Ascending aorta (tissue), 2 donors: ENCODE data around the gene NINL. TPM values are rescaled to one million over a fixed set of nuclear protein-coding genes. Genes with fewer than 3 reads are reported as not detected.

Experiments used
- DNase-seq, 2 donors: peaks; one replicate each; pipeline ENCODE4 v3.0.0-alpha.2; 2019; ENCODE audit warnings: low spot score in 2 of 2
- H3K27ac ChIP-seq, 2 donors: fragments of 200-600 bp; sonication (generic); one replicate each; pipeline ENCODE4 v1.5.1; 2016 to 2017; ENCODE audit warnings: mild to moderate bottlenecking in 1 of 2
- H3K27me3 ChIP-seq: fragments of 200-600 bp; sonication (generic); one replicate; pipeline ENCODE4 v1.5.1; 2017
- H3K36me3 ChIP-seq, 2 donors: fragments of 200-600 bp; sonication (generic); one replicate each; pipeline ENCODE4 v1.5.1; 2016
- H3K4me1 ChIP-seq, 2 donors: fragments of 200-600 bp; sonication (generic); one replicate each; pipeline ENCODE4 v1.5.1; 2016 to 2017; ENCODE audit warnings: mild to moderate bottlenecking in 1 of 2
- H3K4me3 ChIP-seq, 2 donors: fragments of 200-600 bp; sonication (generic); one replicate each; pipeline ENCODE4 v1.5.1; 2016 to 2017; ENCODE audit warnings: mild to moderate bottlenecking in 1 of 2
- H3K9me3 ChIP-seq, 2 donors: fragments of 200-600 bp; sonication (generic); one replicate each; pipeline ENCODE4 v1.5.1; 2016
- CTCF ChIP-seq, 3 experiments: fragments of 200-600 bp in 2 of 3; fragments of 450-650 bp in 1 of 3; sonication (generic) in 2 of 3; IDR thresholded peaks; one replicate each; pipeline ENCODE4 v1.5.1; 2016 to 2019; ENCODE audit warnings: antibody characterized with exemption in 3 of 3, mild to moderate bottlenecking in 1 of 3, moderate library complexity in 1 of 3
- intact Hi-C: fragments of 100-400 bp; cut with DNase I; formaldehyde crosslinking; loops from one replicate; pipeline ENCODE4 v1.15.1; 2023
- total RNA-seq: library from RNA; depleted of rRNA; stranded (reverse); fragments of >200 nt; gene quantifications from one replicate; pipeline ENCODE4 v1.1.0, GENCODE V29; 2016

Gene NINL
- total RNA-seq, 1 donor from 2014 or later, result 18.0 TPM

GRCh38 chr20:25537890-25538289, 47.4 kb downstream of the NINL start:
- Histone ChIP-seq H3K27ac (no peak overlapping the region), H3K27me3 (no peaks in the 10 kb centered on the region), H3K4me1 (peaks cover 16 to 45% of the 10 kb centered on the region in 2 donors), H3K36me3 (no peaks in the 10 kb centered on the region), H3K4me3 (no peak overlapping the region), H3K9me3 (no peaks in the 10 kb centered on the region)
- intact Hi-C loops, result loop anchor here (2.0 to 10.0 kb wide), 5 partner anchors 29 to 1903 kb away; partner anchors contain the start of genes ACSS1, CST3, PYGB and ZNF337
- no peak for DNase-seq
- TF ChIP-seq CTCF (IDR thresholded peaks at IDR 0.05), result no peak

- intact Hi-C loops, result loop anchor here (5.0 to 10.0 kb wide), 4 partner anchors 162 to 1901 kb away; partner anchors contain the start of genes ACSS1, CST3, PYGB and ZNF337
- no peak for TF ChIP-seq CTCF (IDR thresholded peaks at IDR 0.05)
- Histone ChIP-seq H3K27me3 (no peaks in the 10 kb centered on the region), H3K27ac (peak overlapping the region; percentile 58 to 93), H3K4me1 (peaks cover 22 to 46% of the 10 kb centered on the region in 2 donors), H3K36me3 (no peaks in the 10 kb centered on the region), H3K9me3 (no peaks in the 10 kb centered on the region), H3K4me3 (no peak overlapping the region)
- no peak for DNase-seq
Observed at GRCh38 chr20:25535762-25536161, 49.6 kb downstream of the NINL start.

GRCh38 chr20:25534845-25535244, 50.5 kb downstream of the NINL start:
- H3K27me3 ChIP-seq, result no peaks in the 10 kb centered on the region
- no peaks in the 10 kb centered on the region for H3K9me3 ChIP-seq
- H3K4me1 ChIP-seq, result peaks cover 22 to 46% of the 10 kb centered on the region in 2 donors
- no peak overlapping the region for H3K4me3 ChIP-seq
- intact Hi-C loops, result loop anchor here (5.0 to 10.0 kb wide), 5 partner anchors 52 to 1900 kb away; partner anchors contain the start of genes ACSS1, CST3, NINL and PYGB
- no peak for DNase-seq
- H3K27ac ChIP-seq, result peak overlapping the region; percentile 83 to 93
- TF ChIP-seq CTCF (IDR thresholded peaks at IDR 0.05), result no peak
- no peaks in the 10 kb centered on the region for H3K36me3 ChIP-seq

- intact Hi-C loops, result loop anchor here (2.0 to 10.0 kb wide), 5 partner anchors 53 to 1899 kb away; partner anchors contain the start of genes ABHD12, ACSS1, CST3 and NINL
- Histone ChIP-seq H3K9me3 (no peaks in the 10 kb centered on the region), H3K4me3 (peak overlapping the region in 1 of 2 donors; percentile 64), H3K27ac (peak overlapping the region; percentile 83 to 93), H3K36me3 (no peaks in the 10 kb centered on the region), H3K27me3 (no peaks in the 10 kb centered on the region), H3K4me1 (peaks cover 19 to 38% of the 10 kb centered on the region in 2 donors)
- no peak for DNase-seq
- no peak for TF ChIP-seq CTCF (IDR thresholded peaks at IDR 0.05)
Observed at GRCh38 chr20:25533920-25534700, 51.2 kb downstream of the NINL start.

- peaks cover 19 to 30% of the 10 kb centered on the region in 2 donors for H3K4me1 ChIP-seq
- intact Hi-C loops, result loop anchor here (2.0 to 10.0 kb wide), 5 partner anchors 54 to 1898 kb away; partner anchors contain the start of genes ABHD12, ACSS1, CST3 and NINL
- H3K9me3 ChIP-seq, result no peaks in the 10 kb centered on the region
- no peaks in the 10 kb centered on the region for H3K36me3 ChIP-seq
- no peak for TF ChIP-seq CTCF (IDR thresholded peaks at IDR 0.05)
- peak overlapping the region; percentile 83 to 93 for H3K27ac ChIP-seq
- H3K4me3 ChIP-seq, result peak overlapping the region; percentile 27 to 64
- H3K27me3 ChIP-seq, result no peaks in the 10 kb centered on the region
- no peak for DNase-seq
Observed at GRCh38 chr20:25532971-25533391, 52.4 kb downstream of the NINL start.
